Right lung (tissue), 10 donors: Measurements from ENCODE around the gene FTH1. TPM values are rescaled to one million over a fixed set of nuclear protein-coding genes. Genes with fewer than 3 reads are reported as not detected.
"Not testable (repeated sequence)": the region's sequence is repeated elsewhere in the genome, so short reads cannot be mapped to it uniquely, and the experiment has no call there.

Experiments used
- DNase-seq, 2 donors: peaks; one replicate each; pipeline ENCODE4 v3.0.0-alpha.2; 2013
- long read RNA-seq, 8 donors: transcript quantifications; one replicate each; lab custom pipeline, GENCODE V29; 2026
- polyA plus RNA-seq, 5 donors: library from polyadenylated mRNA; unstranded; fragments of 120-200 nt; gene quantifications; one replicate each; pipeline versions ENCODE4 v1.2.1 to v1.2.3, GENCODE V29; 2013; ENCODE audit warnings: inconsistent platforms in 1 of 5, low replicate concordance in 1 of 5; ENCODE audit not compliant: insufficient read length in 5 of 5, insufficient read depth in 1 of 5

The FTH1 gene
- 1,000 to 10,000 TPM; 1,688 to 2,297 (median 2,057) TPM for polyA plus RNA-seq
- long read RNA-seq, donor 1, transcript FTH1-208 (4 exons, 912 nt): minor isoform, 13 of 1,907 reads
- long read RNA-seq, donor 1, transcript FTH1-211 (3 exons, 788 nt): minor isoform, 35 of 1,907 reads
- long read RNA-seq, donor 1, transcript FTH1-201 (4 exons, 1,229 nt): major isoform, 1,611 of 1,907 reads
- long read RNA-seq, donor 1, partial matches to known transcripts: 187 of 1,907 reads
- long read RNA-seq, donor 1, other reads (novel, unspliced or antisense): 55 of 1,907 reads
- long read RNA-seq, donor 2, transcript FTH1-201 (4 exons, 1,229 nt): major isoform, 845 of 939 reads
- long read RNA-seq, donor 2, transcript FTH1-211 (3 exons, 788 nt): minor isoform, 9 of 939 reads
- long read RNA-seq, donor 2, transcript FTH1-208 (4 exons, 912 nt): minor isoform, 8 of 939 reads
- long read RNA-seq, donor 2, partial matches to known transcripts: 64 of 939 reads
- long read RNA-seq, donor 2, other reads (novel, unspliced or antisense): 11 of 939 reads
- long read RNA-seq, donor 3, transcript FTH1-201 (4 exons, 1,229 nt): major isoform, 1,001 of 1,155 reads
- long read RNA-seq, donor 3, transcript FTH1-211 (3 exons, 788 nt): minor isoform, 11 of 1,155 reads
- long read RNA-seq, donor 3, transcript FTH1-208 (4 exons, 912 nt): minor isoform, 6 of 1,155 reads
- long read RNA-seq, donor 3, partial matches to known transcripts: 120 of 1,155 reads
- long read RNA-seq, donor 3, other reads (novel, unspliced or antisense): 13 of 1,155 reads
- long read RNA-seq, donor 4, transcript FTH1-211 (3 exons, 788 nt): minor isoform, 17 of 955 reads
- long read RNA-seq, donor 4, transcript FTH1-208 (4 exons, 912 nt): minor isoform, 7 of 955 reads
- long read RNA-seq, donor 4, transcript FTH1-201 (4 exons, 1,229 nt): major isoform, 797 of 955 reads
- long read RNA-seq, donor 4, partial matches to known transcripts: 115 of 955 reads
- long read RNA-seq, donor 4, other reads (novel, unspliced or antisense): 15 of 955 reads
- long read RNA-seq, donor 5, transcript FTH1-208 (4 exons, 912 nt): minor isoform, 13 of 1,744 reads
- long read RNA-seq, donor 5, transcript FTH1-211 (3 exons, 788 nt): minor isoform, 41 of 1,744 reads
- long read RNA-seq, donor 5, transcript FTH1-201 (4 exons, 1,229 nt): major isoform, 1,502 of 1,744 reads
- long read RNA-seq, donor 5, partial matches to known transcripts: 155 of 1,744 reads
- long read RNA-seq, donor 5, other reads (novel, unspliced or antisense): 30 of 1,744 reads
- long read RNA-seq, donor 6, transcript FTH1-211 (3 exons, 788 nt): minor isoform, 30 of 1,863 reads
- long read RNA-seq, donor 6, transcript FTH1-208 (4 exons, 912 nt): minor isoform, 17 of 1,863 reads
- long read RNA-seq, donor 6, transcript FTH1-201 (4 exons, 1,229 nt): major isoform, 1,653 of 1,863 reads
- long read RNA-seq, donor 6, partial matches to known transcripts: 131 of 1,863 reads
- long read RNA-seq, donor 6, other reads (novel, unspliced or antisense): 27 of 1,863 reads
- long read RNA-seq, donor 7, transcript FTH1-201 (4 exons, 1,229 nt): major isoform, 842 of 926 reads
- long read RNA-seq, donor 7, transcript FTH1-208 (4 exons, 912 nt): minor isoform, 5 of 926 reads
- long read RNA-seq, donor 7, transcript FTH1-211 (3 exons, 788 nt): minor isoform, 12 of 926 reads
- long read RNA-seq, donor 7, partial matches to known transcripts: 58 of 926 reads
- long read RNA-seq, donor 7, other reads (novel, unspliced or antisense): 6 of 926 reads
- long read RNA-seq, donor 8, transcript FTH1-201 (4 exons, 1,229 nt): major isoform, 507 of 580 reads
- long read RNA-seq, donor 8, transcript FTH1-211 (3 exons, 788 nt): minor isoform, 13 of 580 reads
- long read RNA-seq, donor 8, partial matches to known transcripts: 51 of 580 reads
- long read RNA-seq, donor 8, other reads (novel, unspliced or antisense): 7 of 580 reads

DNA sequence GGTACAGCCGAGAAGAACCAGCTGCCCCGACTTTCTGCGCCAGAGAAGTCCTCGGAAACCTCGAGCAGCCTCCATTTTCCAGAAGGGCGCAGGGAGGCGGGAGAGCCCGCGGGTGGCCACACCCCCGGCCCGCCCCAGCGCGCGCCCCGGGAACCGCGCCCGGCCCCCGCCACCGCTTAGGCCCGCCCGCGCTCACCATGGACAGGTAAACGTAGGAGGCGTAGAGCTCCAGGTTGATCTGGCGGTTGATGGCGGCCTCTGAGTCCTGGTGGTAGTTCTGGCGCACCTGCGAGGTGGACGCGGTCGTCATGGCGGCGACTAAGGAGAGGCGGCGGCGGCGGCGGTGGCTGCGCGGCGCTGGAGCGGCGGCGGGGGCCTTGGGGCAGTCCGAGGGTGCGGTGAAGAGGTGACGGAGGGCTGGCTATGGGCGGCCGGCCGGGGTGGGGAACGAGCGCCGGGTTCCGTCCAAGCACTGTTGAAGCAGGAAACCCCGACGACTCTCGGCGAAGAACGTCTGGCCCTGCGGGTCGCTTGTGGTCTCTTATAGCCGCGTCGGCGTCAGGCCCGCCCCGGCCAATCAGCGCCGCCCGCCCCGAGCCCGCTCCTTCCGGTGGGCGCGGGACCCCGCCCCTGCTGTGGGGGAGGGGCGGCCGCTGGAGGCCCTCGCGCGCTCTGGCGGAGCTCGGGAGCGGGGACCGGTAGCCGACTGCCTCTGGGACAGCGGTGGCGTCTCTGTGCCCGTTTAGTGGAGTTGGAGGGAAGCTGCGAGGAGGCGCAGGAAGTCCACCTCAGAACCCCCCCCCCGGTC, at the start of gene FTH1:
FTH1 (minus strand) TSS at position 519 of the 808 bp plus-strand sequence; CDS start at position 310, 209 bp downstream.
- peak; percentile 89 to 91 for DNase-seq

DNA sequence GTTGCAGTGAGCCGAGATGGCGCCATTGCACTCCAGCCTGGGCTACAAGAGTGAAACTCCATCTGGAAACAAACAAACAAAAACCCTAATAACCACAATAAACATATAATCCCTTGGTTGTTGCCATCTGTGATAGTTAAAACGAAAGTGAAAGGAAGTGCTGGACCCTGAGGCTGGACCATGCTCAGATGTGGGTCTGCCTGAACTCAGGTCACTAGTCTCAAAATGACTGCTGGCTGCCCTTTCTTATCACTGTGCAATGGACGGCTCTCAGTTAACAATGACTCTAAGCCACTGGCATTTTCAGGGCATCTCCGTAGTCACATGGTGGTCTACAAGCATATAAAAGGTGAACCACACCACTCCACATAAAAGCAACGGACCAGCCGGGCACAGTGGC, 48.2 kb upstream of the FTH1 start:
- DNase-seq: no peak

GRCh38 chr11:62013537-62014476, 46.4 kb upstream of the FTH1 start:
- no peak for DNase-seq

DNA sequence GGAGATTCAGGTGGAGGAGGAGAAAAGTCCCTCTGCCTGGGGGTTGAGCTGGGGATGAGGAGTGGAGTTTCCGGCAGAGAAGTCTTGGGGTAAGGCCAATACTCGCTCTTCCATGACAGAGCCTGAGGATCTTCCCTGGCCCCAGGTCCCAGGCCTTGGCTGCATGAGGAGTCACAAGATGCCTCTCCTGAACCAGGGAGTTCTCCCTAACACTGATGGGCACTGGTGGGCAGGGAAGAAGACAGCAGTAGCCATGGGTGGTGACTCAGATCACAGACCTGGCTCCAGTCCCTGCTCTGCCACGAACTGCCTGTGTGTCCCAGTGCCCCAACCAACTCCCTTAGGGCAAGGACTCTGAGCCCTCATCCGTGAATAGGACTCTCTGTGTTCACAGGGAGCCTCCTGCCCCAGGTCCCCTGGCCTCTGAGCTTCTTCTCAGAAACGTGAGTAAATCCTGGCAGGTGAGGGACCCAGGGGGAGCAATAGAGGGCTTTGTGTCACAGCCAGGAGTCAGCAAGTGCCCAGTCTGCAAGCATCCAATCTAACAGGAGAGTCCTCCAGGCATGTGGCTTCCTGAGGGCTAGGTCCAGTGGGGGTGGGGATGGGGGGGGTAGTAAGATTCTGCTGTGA, 45.5 kb upstream of the FTH1 start:
- no peak for DNase-seq

DNA sequence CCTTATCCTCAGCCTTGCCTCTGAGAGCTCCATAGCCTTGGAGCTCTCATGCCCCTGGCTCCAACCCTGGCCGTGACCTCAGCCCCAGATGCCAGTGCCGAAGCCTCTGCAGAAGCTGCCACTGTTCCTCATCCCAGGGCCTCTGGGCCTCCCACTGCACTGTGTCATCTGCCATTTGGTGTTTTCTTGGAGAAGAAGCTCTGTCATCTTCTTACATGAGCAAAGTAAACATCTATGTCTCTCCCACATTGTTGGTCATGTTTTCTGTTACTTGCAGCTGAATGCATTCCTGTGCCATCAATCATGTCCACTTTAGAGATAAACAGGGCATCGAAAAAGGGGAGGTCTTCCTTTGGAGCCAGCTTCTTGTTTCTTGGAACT, 45.0 kb upstream of the FTH1 start:
- DNase-seq: no peak

- no peak for DNase-seq
These were observed 44.4 kb upstream of the FTH1 start for GRCh38 chr11:62011881-62012280.

GRCh38 chr11:62010935-62011528, 43.6 kb upstream of the FTH1 start:
- DNase-seq: no peak

DNA sequence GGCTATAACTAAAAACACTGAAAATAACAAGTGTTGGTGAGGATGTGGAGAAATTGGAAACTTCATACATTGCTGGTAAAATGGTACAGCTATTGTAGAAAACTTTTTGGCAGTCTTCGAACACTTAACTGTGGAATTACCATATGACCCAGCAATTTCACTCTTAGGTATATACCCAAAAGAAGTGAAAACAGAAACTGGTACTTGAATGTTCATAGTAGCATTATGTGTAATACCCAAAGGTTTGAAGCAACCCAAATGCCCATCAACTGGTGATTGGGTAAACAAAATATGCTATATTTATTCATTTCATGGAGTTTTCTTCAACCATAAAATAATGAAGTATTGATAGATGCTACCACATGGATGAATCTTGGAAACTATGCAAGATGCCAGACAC, 40.8 kb upstream of the FTH1 start:
- DNase-seq: no peak

DNA sequence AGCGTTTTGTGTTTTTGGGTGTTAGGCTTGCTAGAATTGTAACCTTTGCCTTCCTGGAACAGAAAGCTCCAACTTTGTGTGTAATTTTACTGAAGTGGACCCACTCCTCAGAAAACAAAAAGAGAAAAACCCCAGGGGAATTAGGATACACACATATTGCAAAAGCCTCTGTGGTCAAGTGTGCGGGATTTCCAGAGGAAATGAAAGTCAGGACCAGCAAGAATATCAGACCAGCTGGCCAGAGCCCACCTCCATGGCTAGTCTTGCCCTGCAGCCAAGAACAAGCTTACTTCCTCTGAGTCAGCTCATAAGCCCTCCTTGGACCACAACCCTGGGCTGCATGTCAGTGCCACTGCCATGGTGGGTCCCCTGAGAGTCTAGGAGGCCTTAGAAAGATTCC, 37.0 kb upstream of the FTH1 start:
- DNase-seq: no peak

- DNase-seq: not testable (repeated sequence)
These were observed 34.8 kb upstream of the FTH1 start for GRCh38 chr11:62002283-62002682.

DNA sequence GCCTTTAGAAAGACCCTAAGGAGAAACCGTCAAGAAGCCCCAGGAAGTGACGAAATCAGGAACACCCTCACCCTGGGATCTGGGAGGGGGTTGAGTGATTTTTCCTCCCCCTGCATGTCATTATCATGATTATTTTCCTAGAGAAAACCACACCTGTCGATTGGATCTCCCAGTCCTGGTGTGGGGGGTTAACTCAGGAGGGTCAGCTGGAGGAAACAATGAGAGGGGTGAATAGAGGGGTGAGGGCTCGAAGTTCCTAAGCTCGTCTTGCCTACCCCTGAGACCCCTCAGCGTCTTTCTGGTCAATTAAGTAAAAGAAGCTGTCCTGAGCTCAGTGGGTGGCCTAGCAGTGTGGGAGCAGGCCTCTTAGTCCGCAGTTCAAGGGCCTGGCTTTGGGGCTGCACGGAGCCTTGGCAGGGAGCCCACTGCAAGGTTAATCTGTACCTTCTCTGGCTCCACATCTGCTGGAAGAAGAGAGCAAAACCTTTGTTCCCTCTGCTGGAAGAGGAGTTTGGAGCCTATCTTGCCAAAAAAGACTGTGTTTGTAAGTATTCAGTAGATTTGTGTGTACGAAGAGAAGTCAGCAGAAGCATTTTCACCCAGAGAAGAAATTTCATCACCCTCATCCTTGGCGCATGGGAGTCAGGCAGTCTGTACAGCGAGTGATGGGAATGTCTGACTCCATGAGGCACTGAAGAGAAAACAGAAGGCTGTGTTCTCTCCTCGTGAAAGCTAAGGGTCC, 34.2 kb upstream of the FTH1 start:
- peak in 1 of 2 donors; percentile 26 for DNase-seq

GRCh38 chr11:62000539-62001446, 33.4 kb upstream of the FTH1 start:
- DNase-seq: no peak

DNA sequence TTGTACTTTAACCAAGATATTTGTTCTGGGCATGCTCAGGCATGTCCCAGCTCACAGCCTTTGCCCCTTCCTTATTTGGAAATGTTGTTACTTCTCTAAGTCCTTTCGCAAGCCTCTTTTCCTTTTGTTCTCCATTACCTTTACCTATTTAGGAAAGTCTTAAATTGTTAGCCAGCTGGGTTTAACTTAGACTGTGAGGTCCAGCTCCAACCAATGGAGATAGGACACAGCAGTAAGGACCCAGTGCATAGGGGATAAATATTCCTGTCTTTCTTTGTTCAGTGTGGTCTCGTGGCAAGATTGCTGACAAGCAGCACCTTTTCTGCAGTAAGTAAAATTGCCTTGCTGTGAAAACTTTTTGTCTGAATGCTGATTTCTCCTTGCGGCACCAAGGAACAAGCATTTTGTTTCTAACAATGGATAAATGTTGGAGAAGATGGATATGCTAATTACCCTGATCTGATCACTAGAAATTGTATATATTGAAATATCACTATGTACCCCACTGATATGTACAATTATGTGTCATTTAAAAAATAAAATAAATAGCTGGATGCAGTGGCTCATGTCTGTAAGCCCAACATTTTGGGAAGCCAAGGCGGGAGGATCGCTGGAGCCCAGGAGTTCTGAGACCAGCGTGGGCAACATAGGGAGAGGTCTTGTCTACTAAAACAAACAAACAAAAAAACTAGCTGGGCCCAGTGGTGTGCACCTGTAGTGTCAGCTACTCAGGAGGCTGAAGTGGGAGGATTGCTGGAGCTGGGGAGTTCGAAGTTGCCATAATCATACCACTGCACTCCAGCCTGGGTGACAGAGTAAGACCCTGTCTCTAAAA, 31.9 kb upstream of the FTH1 start:
- no peak for DNase-seq

- DNase-seq: no peak
These were observed 29.5 kb upstream of the FTH1 start for GRCh38 chr11:61996933-61997332.

DNA sequence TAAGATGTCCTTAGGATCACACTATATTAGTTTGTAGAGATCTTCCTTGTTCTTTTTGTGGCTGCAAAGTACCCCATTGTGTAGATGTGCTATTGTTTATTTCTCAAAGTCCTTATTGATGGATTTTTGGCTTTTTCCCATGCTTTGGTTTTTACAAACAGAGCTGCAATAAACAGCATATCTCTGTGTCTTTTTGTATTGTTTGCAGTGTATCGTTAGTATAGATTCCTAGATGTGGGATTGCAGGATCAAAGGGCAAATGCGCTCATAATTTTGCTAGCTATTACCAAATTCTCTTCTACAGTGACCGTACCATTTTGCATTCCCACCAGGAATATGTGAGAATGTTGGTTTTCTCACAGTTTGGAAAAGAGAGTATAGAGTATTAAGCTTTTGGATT, 27.5 kb upstream of the FTH1 start:
- no peak for DNase-seq
